ENCODE measurements around the gene THSD7B. TPM values are rescaled to one million over a fixed set of nuclear protein-coding genes. Genes with fewer than 3 reads are reported as not detected.

Gene THSD7B
- total RNA-seq, 1 donor from 2014 or later: 0.14 TPM

DNA sequence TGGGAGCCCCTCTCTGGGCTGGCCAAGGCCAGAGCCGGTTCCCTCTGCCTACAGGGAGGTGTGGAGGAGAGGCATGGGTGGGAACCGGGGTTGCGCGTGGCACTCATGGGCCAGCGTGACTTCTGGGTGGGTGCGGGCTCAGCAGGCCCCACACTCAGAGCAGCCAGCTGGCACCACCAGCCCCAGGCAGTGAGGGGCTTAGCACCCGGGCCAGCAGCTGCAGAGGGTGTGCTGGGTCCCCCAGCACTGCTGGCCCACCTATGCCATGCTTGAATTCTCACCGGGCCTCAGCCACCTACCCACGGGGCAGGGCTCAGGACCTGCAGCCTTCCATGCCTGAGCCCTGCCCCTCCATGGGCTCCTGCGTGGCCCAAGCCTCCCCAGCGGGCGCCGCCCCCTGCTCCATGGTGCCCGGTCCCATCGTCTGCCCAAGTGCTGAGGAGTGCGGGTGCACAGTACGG lies 950.4 kb downstream of the THSD7B start:
- no peaks in the 10 kb centered on the region for H3K4me1 ChIP-seq
- H3K27me3 ChIP-seq: no peaks in the 10 kb centered on the region
- H3K27ac ChIP-seq: no peak overlapping the region
- no peak for DNase-seq
- ATAC-seq: peak; percentile 45
- TF ChIP-seq, protein P1, sequence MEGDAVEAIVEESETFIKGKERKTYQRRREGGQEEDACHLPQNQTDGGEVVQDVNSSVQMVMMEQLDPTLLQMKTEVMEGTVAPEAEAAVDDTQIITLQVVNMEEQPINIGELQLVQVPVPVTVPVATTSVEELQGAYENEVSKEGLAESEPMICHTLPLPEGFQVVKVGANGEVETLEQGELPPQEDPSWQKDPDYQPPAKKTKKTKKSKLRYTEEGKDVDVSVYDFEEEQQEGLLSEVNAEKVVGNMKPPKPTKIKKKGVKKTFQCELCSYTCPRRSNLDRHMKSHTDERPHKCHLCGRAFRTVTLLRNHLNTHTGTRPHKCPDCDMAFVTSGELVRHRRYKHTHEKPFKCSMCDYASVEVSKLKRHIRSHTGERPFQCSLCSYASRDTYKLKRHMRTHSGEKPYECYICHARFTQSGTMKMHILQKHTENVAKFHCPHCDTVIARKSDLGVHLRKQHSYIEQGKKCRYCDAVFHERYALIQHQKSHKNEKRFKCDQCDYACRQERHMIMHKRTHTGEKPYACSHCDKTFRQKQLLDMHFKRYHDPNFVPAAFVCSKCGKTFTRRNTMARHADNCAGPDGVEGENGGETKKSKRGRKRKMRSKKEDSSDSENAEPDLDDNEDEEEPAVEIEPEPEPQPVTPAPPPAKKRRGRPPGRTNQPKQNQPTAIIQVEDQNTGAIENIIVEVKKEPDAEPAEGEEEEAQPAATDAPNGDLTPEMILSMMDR (IDR thresholded peaks at IDR 0.05): no peak
- H3K36me3 ChIP-seq: no peaks in the 10 kb centered on the region
- no peak overlapping the region for H3K4me3 ChIP-seq
- no peaks in the 10 kb centered on the region for H3K9me3 ChIP-seq
- intact Hi-C loops (cut with DNase I): no loop called here

DNA sequence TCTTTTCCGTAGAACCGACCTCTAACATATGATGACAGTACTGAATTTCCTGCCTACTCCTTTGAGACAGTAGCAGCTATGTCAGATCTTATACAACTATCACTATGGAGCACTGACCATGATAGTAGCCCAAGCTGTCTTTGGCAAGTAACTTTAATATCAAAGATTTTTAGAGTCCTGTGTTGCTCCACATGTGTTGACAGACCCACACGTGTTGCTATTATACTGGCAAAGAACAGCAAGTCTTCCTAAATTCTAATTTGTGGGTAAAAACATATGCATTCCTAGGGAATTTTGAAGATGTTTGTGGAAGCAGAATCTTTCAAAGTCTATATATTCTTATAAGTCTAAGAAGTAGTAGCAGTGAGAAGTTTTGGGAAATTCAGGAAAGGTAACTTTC lies 953.4 kb downstream of the THSD7B start:
- Histone ChIP-seq H3K4me3 (no peak overlapping the region), H3K36me3 (no peaks in the 10 kb centered on the region), H3K9me3 (no peaks in the 10 kb centered on the region), H3K27me3 (no peaks in the 10 kb centered on the region), H3K4me1 (no peaks in the 10 kb centered on the region), H3K27ac (no peak overlapping the region)
- intact Hi-C loops (cut with DNase I): no loop called here
- DNase-seq (no peak), ATAC-seq (no peak)
- TF ChIP-seq, protein P1 (IDR thresholded peaks at IDR 0.05): no peak

DNA sequence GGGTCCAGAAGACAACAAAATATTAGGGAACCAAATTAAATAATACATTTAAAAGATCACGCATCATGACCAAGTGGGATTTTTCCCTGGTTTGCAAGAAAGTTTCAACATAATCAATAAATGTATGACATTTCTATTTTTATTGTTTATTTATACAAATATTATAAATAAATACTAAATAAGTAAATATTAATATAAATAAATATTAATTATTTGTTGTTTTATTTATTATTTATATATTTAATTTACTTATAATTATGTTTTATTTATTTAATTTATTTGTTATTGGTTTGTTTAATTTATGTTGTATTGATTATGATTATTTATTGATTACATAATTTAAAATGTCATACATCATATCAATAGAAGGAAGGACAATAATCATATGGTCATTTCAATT lies 956.4 kb downstream of the THSD7B start:
- ATAC-seq: no peak

DNA sequence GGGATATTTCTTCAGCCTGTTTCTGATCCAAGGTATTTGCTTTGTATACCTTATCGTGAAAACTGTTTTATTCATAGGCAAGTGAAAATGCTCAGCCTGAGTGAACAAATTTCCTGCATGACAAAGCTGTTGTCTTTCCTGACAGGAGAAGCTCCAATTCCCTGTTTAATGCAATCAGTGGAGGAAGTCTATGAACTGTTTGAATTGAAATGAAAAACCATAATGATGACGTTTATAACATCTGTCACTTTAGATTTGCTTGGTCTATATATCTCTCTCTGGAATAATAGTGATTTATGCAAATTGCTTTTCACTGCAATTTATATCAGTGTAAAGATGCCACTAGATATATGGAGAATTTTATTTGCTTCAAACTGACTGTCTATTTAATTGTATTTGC lies 959.6 kb downstream of the THSD7B start:
- ATAC-seq (no peak), DNase-seq (no peak)
- H3K27ac ChIP-seq: no peak overlapping the region
- intact Hi-C loops (cut with DNase I): no loop called here
- no peak overlapping the region for H3K4me3 ChIP-seq
- TF ChIP-seq, protein P1 (IDR thresholded peaks at IDR 0.05): no peak
- no peaks in the 10 kb centered on the region for H3K9me3 ChIP-seq
- H3K36me3 ChIP-seq: no peaks in the 10 kb centered on the region
- H3K4me1 ChIP-seq: no peaks in the 10 kb centered on the region
- no peaks in the 10 kb centered on the region for H3K27me3 ChIP-seq

More for the DNA sequence above, 956.4 kb downstream of the THSD7B start:
- TF ChIP-seq, protein P1 (IDR thresholded peaks at IDR 0.05): no peak
- H3K27me3 ChIP-seq: no peaks in the 10 kb centered on the region
- intact Hi-C loops (cut with DNase I): no loop called here
- no peak for DNase-seq
- H3K27ac ChIP-seq: no peak overlapping the region
- H3K9me3 ChIP-seq: no peaks in the 10 kb centered on the region
- H3K4me1 ChIP-seq: no peaks in the 10 kb centered on the region
- no peak overlapping the region for H3K4me3 ChIP-seq
- H3K36me3 ChIP-seq: no peaks in the 10 kb centered on the region

Measured in upper lobe of right lung (tissue), 1 donor.